Ishikawa (cell line): ENCODE data around the gene SNX11.

Experiments used
- CEBPB ChIP-seq: IDR thresholded peaks from 2 replicates; pipeline ENCODE4 v1.6.1; 2012
- CREB1 ChIP-seq: IDR thresholded peaks from 2 replicates; pipeline ENCODE4 v1.6.1; 2012; ENCODE audit warnings: low read depth
- EGR1 ChIP-seq: IDR thresholded peaks from 2 replicates; pipeline ENCODE4 v1.6.1; 2012
- EP300 ChIP-seq: IDR thresholded peaks from 2 replicates; pipeline ENCODE4 v1.6.1; 2012; ENCODE audit warnings: borderline replicate concordance
- FOXM1 ChIP-seq: IDR thresholded peaks from 2 replicates; pipeline ENCODE4 v1.6.1; 2012; ENCODE audit warnings: low read depth, borderline replicate concordance
- MAX ChIP-seq: IDR thresholded peaks from 2 replicates; pipeline ENCODE4 v1.6.1; 2012
- NFIC ChIP-seq: IDR thresholded peaks from 2 replicates; pipeline ENCODE4 v1.6.1; 2012
- RAD21 ChIP-seq: IDR thresholded peaks from 2 replicates; pipeline ENCODE4 v1.6.1; 2012; ENCODE audit warnings: low read depth
- REST ChIP-seq: IDR thresholded peaks from 2 replicates; pipeline ENCODE4 v1.6.1; 2012; ENCODE audit warnings: low read depth, mild to moderate bottlenecking
- TAF1 ChIP-seq: IDR thresholded peaks from 2 replicates; pipeline ENCODE4 v1.6.1; 2012; ENCODE audit warnings: low read depth, mild to moderate bottlenecking
- TCF12 ChIP-seq: IDR thresholded peaks from 2 replicates; pipeline ENCODE4 v1.6.1; 2012; ENCODE audit warnings: low read depth
- TEAD4 ChIP-seq: IDR thresholded peaks from 2 replicates; pipeline ENCODE4 v1.6.1; 2012
- USF1 ChIP-seq: IDR thresholded peaks from 2 replicates; pipeline ENCODE4 v1.6.1; 2012
- YY1 ChIP-seq: IDR thresholded peaks from 2 replicates; pipeline ENCODE4 v1.6.1; 2012; ENCODE audit warnings: low read depth
- ZBTB7A ChIP-seq: IDR thresholded peaks from 2 replicates; pipeline ENCODE4 v1.6.1; 2012; ENCODE audit warnings: low read depth

The SNX11 gene

GRCh38 chr17:48144231-48144630 lies 36.7 kb downstream of the SNX11 start:
- no peak for TF ChIP-seq TAF1
- TF ChIP-seq CEBPB: no peak
- TF ChIP-seq RAD21: no peak
- TF ChIP-seq CREB1: no peak
- no peak for TF ChIP-seq ZBTB7A
- TF ChIP-seq USF1: no peak
- TF ChIP-seq TCF12: no peak
- no peak for TF ChIP-seq EP300

- TF ChIP-seq NFIC: no peak
- TF ChIP-seq YY1: no peak
- no peak for TF ChIP-seq TAF1
- TF ChIP-seq ZBTB7A: no peak
- TF ChIP-seq RAD21: no peak
- no peak for TF ChIP-seq TCF12
- TF ChIP-seq EGR1: no peak
- no peak for TF ChIP-seq TEAD4
- no peak for TF ChIP-seq FOXM1
- TF ChIP-seq EP300: no peak
- TF ChIP-seq CREB1: no peak
- no peak for TF ChIP-seq MAX
- no peak for TF ChIP-seq REST
- TF ChIP-seq CEBPB: no peak
- no peak for TF ChIP-seq USF1
Measured at GRCh38 chr17:48144976-48145798, 37.6 kb downstream of the SNX11 start.

- TF ChIP-seq YY1 (no peak), FOXM1 (no peak), USF1 (no peak), CREB1 (no peak), ZBTB7A (no peak), CEBPB (no peak), EGR1 (no peak), TCF12 (no peak), TEAD4 (no peak), REST (no peak), MAX (no peak), NFIC (no peak)
Measured at GRCh38 chr17:48148029-48148770, 40.6 kb downstream of the SNX11 start.

- TF ChIP-seq REST (no peak), YY1 (no peak), RAD21 (no peak), FOXM1 (no peak), CEBPB (no peak), USF1 (no peak), EGR1 (no peak), TAF1 (no peak), ZBTB7A (no peak), NFIC (no peak), TEAD4 (no peak), EP300 (no peak), TCF12 (no peak)
Measured at GRCh38 chr17:48148854-48149786, 41.6 kb downstream of the SNX11 start.
